Activated CD8-positive, alpha-beta T cell treated with anti-CD3 and anti-CD28 coated beads for 36 hours (primary cell): ENCODE data around the gene APOC3. TPM values are rescaled to one million over a fixed set of nuclear protein-coding genes. Genes with fewer than 3 reads are reported as not detected.

Source experiments
- ATAC-seq: fragments of 200-7000 bp; cut with Tn5 transposase; one replicate; pipeline ENCODE4 v1.10.0; 2021; ENCODE audit warnings: mild to moderate bottlenecking, moderate library complexity
- CTCF ChIA-PET: fragments of 350-600 bp; sonication (Branson Sonifier 250); formaldehyde crosslinking; loops from one replicate; lab custom pipeline; 2021; ENCODE audit warnings: antibody characterized with exemption; lab: Charles Lee
- POLR2A ChIA-PET: fragments of 350-600 bp; sonication (Branson Sonifier 250); formaldehyde crosslinking; loops from one replicate; lab custom pipeline; 2021; ENCODE audit warnings: antibody characterized with exemption; lab: Charles Lee
- DNase-seq: peaks from one replicate; pipeline ENCODE4 v3.0.0-alpha.2; 2020
- H3K27ac Mint-ChIP-seq: one replicate; pipeline ENCODE4 v1.8.0; 2021; ENCODE audit warnings: mild to moderate bottlenecking, mixed read lengths
- H3K27me3 Mint-ChIP-seq: one replicate; pipeline ENCODE4 v1.8.0; 2021; ENCODE audit warnings: mixed read lengths
- H3K36me3 Mint-ChIP-seq: one replicate; pipeline ENCODE4 v1.8.0; 2021; ENCODE audit warnings: low read depth, mixed read lengths
- H3K4me1 Mint-ChIP-seq: one replicate; pipeline ENCODE4 v1.8.0; 2021; ENCODE audit warnings: low read depth, mixed read lengths
- H3K4me3 Mint-ChIP-seq: one replicate; pipeline ENCODE4 v1.8.0; 2021; ENCODE audit warnings: mild to moderate bottlenecking, moderate library complexity, mixed read lengths
- H3K9me3 Mint-ChIP-seq: one replicate; pipeline ENCODE4 v1.8.0; 2021; ENCODE audit warnings: mixed read lengths
- CTCF ChIP-seq: fragments of 200-600 bp; IDR thresholded peaks from one replicate; pipeline ENCODE4 v1.8.0; 2022; ENCODE audit warnings: antibody characterized with exemption, mild to moderate bottlenecking
- intact Hi-C: fragments of 100-400 bp; cut with micrococcal nuclease; formaldehyde crosslinking; loops from one replicate; pipeline ENCODE4 v1.10.0; 2022
- total RNA-seq, 2 experiments: library from RNA; stranded (reverse); gene quantifications; one replicate each; pipeline ENCODE4 v1.2.3, GENCODE V29; 2021

APOC3 gene
- total RNA-seq, 2 experiments from 2014 or later, result not detected

- no peak overlapping the region for H3K27ac Mint-ChIP-seq
- peaks cover 12% of the 10 kb centered on the region for H3K36me3 Mint-ChIP-seq
These were observed 46.9 kb downstream of the APOC3 start for GRCh38 chr11:116876656-116877055.

GRCh38 chr11:116879800-116880625 is 50.3 kb downstream of the APOC3 start:
- ChIA-PET POLR2A (interaction anchor here (0.7 to 0.8 kb wide), 2 partner anchors 23 to 40 kb away, joined by 3 to 4 read pairs; no protein-coding TSS in a partner anchor), CTCF (interaction anchor here (0.7 to 4.7 kb wide), 33 partner anchors 10 to 347 kb away, joined by 3 to 72 read pairs (median 3); partner anchors contain the start of genes APOA5 and SIK3)
- no peak overlapping the region for H3K4me3 Mint-ChIP-seq
- DNase-seq (peak; percentile 34), ATAC-seq (peak; percentile 77)
- peaks cover 19% of the 10 kb centered on the region for H3K4me1 Mint-ChIP-seq
- H3K36me3 Mint-ChIP-seq, result peaks cover 3% of the 10 kb centered on the region
- no peak overlapping the region for H3K27ac Mint-ChIP-seq
- no peaks in the 10 kb centered on the region for H3K27me3 Mint-ChIP-seq
- intact Hi-C loops, result loop anchor here (5.0 kb wide), 1 partner anchor 217 kb away; the partner anchor contains the start of gene SIK3
- no peaks in the 10 kb centered on the region for H3K9me3 Mint-ChIP-seq
- peak; percentile 71 for TF ChIP-seq CTCF

More at GRCh38 chr11:116876656-116877055, 46.9 kb downstream of the APOC3 start:
- no peaks in the 10 kb centered on the region for H3K27me3 Mint-ChIP-seq
- no peak for ATAC-seq
- ChIA-PET POLR2A (no interaction called here), CTCF (interaction anchor here (0.9 to 2.0 kb wide), 3 partner anchors 85 to 230 kb away, joined by 3 to 5 read pairs (median 5); partner anchors contain the start of gene APOA5)
- no peak overlapping the region for H3K4me3 Mint-ChIP-seq
- H3K9me3 Mint-ChIP-seq, result no peaks in the 10 kb centered on the region
- H3K4me1 Mint-ChIP-seq, result peaks cover 11% of the 10 kb centered on the region
- no peak for TF ChIP-seq CTCF
- intact Hi-C loops, result no loop called here
- DNase-seq, result no peak

- H3K4me1 Mint-ChIP-seq, result peaks cover 19% of the 10 kb centered on the region
- no peak for DNase-seq
- H3K27me3 Mint-ChIP-seq, result no peaks in the 10 kb centered on the region
- no peaks in the 10 kb centered on the region for H3K9me3 Mint-ChIP-seq
- no peaks in the 10 kb centered on the region for H3K36me3 Mint-ChIP-seq
- ATAC-seq, result no peak
- intact Hi-C loops, result loop anchor here (5.0 kb wide), 1 partner anchor 216 kb away; the partner anchor contains the start of gene SIK3
- TF ChIP-seq CTCF, result no peak
- H3K27ac Mint-ChIP-seq, result peak overlapping the region; percentile 2
- H3K4me3 Mint-ChIP-seq, result no peak overlapping the region
- POLR2A ChIA-PET, result interaction anchor here (1.0 kb wide), 1 partner anchor 28 kb away, joined by 3 read pairs; no protein-coding TSS in a partner anchor
- CTCF ChIA-PET, result interaction anchor here (0.7 to 4.7 kb wide), 9 partner anchors 8 to 224 kb away, joined by 3 to 72 read pairs (median 9); no protein-coding TSS in a partner anchor
These were observed 51.4 kb downstream of the APOC3 start for GRCh38 chr11:116881143-116881542.

- Mint-ChIP-seq H3K9me3 (no peaks in the 10 kb centered on the region), H3K4me3 (no peak overlapping the region), H3K27me3 (no peaks in the 10 kb centered on the region), H3K4me1 (peaks cover 19% of the 10 kb centered on the region), H3K27ac (no peak overlapping the region), H3K36me3 (no peaks in the 10 kb centered on the region)
- intact Hi-C loops, result loop anchor here (5.0 kb wide), 1 partner anchor 215 kb away; the partner anchor contains the start of gene SIK3
- TF ChIP-seq CTCF, result no peak
- DNase-seq (peak; percentile 12), ATAC-seq (peak; percentile 80)
- POLR2A ChIA-PET, result no interaction called here
- CTCF ChIA-PET, result interaction anchor here (0.9 to 4.7 kb wide), 3 partner anchors 44 to 223 kb away, joined by 3 to 72 read pairs (median 5); no protein-coding TSS in a partner anchor
These were observed 52.7 kb downstream of the APOC3 start for GRCh38 chr11:116882386-116882785.

Other genes starting within 250 kb of the APOC3 start
- gene BUD13, start 56.9 kb upstream of the APOC3 start, total RNA-seq, result 10 to 100 TPM; 26.6 to 28.6 TPM
- 10 to 100 TPM; 89.9 TPM for gene ZPR1, start 41.9 kb upstream of the APOC3 start, total RNA-seq
- not detected for gene APOA5, start 38.0 kb upstream of the APOC3 start, total RNA-seq
- gene APOA4, start 6.6 kb upstream of the APOC3 start, total RNA-seq, result not detected
- not detected for gene APOA1, start 7.7 kb downstream of the APOC3 start, total RNA-seq